GM18508 (cell line): ENCODE data around the gene NDUFB6.
"Not testable (repeated sequence)": the region's sequence is repeated elsewhere in the genome, so short reads cannot be mapped to it uniquely, and the experiment has no call there.

Experiments used
- ATAC-seq: cut with Tn5 transposase; IDR thresholded peaks from one replicate; pipeline ENCODE4 v1.9.1; 2021; ENCODE audit warnings: moderate number of reproducible peaks; ENCODE audit not compliant: insufficient read depth, unreplicated experiment

Gene NDUFB6

DNA sequence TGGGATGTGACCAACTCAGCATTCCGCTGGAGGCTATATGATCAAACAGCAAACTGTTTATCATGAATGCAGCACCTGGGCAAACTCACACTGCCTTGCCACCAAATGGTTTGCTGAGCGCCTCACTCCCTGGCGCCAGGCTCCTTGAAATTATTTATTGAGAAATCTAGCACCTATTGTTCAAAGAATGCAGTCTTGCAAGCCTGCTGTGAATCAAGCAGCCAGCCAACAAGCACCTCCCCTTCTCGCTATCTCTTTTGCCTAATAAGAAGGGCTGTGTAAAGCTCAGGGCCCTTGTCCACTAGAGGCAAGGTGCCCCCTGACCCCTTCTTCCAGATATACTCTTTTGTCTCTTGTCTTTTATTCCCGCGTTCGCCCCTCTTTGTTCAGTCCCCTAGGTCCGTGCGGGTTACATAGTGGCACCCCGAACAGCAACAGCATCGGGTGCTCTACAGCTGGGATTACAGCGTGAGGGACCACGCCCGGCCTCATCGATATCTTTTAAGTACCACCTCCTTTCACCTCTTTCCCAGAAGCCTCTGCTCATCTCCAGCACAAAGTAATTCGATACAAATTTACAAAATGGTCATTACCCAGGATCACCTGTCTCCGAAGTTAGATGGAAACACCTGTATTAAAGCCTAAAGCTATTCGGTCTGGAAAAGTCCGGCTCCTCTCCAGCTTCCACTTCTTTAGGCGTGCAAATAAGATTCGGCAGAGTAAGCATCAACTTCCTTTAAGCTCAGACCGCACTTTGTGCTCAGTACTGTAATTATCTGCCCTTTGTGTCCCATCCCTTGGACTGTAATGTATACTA, 47.9 kb downstream of the NDUFB6 start:
- ATAC-seq, result no peak

DNA sequence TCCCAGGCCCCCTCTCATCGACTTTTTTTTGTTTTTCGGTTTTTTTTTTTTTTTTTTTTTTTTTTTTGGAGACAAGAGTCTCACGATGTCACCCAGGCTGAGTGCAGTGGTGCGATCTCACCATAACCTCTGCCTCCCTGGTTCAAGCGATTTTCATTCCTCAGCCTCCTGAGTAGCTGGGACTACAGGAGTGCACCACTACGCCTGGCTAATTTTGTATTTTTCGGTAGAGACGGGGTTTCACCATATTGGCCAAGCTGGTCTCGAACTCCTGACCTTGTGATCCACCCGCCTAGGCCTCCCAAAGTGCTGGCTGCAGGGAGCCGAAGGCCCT, 48.4 kb downstream of the NDUFB6 start:
- ATAC-seq, result not testable (repeated sequence)

DNA sequence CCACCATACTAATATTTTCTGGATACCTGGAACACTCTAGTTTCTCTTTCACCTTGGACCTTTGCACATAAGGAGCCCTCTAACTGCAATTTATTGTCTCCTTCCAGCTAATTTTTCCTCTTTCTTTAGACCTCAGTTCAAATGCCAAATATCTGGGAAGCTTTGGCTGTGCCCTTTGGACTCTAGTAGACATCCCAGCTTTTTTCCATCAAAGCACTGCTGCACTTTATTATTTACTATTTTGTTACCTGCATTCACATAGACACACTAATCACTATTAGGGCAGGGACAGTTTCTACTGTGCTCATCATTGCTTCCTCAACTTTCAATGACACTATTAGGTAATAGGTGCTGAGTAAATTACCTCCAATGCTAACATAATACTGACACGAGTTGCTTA, 49.0 kb downstream of the NDUFB6 start:
- ATAC-seq, result no peak

DNA sequence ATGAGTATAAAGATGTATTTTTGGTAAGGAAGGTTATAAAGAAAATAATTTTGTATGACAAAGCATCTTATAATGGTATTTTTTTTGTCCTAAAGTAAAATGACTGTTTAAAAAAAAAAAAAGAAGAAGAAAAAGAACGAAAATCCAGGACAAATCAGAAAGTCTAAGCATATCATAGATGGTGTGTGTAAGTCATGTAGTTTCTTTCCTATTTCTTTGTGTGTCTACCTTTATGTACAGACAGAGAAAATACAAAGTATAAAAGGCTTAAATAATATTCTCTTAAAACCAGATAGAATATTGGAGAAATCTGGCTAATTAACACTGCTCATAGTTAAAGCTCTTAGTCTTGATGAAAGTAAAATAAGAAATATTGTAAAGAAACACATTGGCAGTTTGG, 54.7 kb downstream of the NDUFB6 start:
- no peak for ATAC-seq

DNA sequence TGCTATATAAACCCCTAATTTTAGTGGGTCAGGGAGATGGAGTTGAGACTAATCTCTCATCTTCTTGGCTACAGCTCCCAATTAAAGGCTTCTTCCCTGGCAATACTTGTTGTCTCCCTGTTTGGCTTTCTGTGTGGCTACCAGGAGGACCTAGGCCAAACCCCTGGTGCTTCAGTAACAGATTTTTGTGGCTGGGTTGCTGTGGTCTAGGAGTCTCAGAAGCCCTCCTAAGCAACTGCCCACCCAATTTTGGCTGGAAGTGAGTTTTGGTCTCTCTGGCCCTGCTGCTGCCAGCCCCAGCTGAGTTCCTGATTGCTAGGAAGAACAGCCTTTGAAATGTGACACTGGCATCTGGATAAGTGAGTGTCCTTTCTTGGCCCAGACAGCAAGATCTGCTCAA, 56.7 kb downstream of the NDUFB6 start:
- ATAC-seq, result no peak

DNA sequence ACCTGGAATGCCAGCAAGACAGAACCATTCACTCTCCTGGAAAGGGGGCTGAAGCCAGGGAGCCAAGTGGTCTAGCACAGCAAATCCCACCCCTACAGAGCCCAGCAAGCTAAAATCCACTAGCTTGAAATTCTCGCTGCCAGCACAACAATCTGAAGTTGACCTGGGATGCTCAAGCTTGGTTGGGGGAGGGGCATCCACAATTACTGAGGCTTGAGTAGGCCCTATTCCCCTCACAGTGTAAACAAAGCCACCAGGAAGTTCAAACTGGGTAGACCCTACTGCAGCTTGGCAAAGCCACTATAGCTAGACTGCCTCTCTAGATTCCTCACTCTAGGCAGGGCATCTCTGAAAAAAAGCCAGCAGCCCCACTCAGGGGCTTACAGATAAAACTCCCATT, 64.2 kb downstream of the NDUFB6 start:
- ATAC-seq, result no peak

DNA sequence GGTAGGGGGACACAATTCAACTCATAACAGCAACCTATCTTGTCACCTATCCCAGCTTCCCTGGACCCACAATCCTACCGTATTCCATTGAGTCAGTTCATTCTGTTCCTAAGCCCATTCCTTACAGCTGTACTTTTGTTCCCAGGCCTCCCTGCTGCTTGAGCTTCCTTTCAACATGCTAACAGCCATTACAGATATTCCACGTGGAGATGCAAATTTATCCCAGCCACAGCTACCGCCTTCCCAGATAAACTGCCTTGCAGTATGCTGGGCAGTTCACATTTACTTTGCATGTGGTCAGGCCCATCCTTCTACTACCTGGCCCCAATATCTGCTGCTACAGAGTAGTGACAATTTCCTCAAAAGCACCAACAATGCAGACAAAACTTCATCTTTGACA, 70.0 kb downstream of the NDUFB6 start:
- no peak for ATAC-seq
